Activated CD4-positive, alpha-beta memory T cell treated with anti-CD3 and anti-CD28 coated beads, Interleukin-2, amount 10 ng/mL, durations not matched to agents 7 days and 5 days (primary cell): ENCODE results near the gene NF2. TPM values are rescaled to one million over a fixed set of nuclear protein-coding genes. Genes with fewer than 3 reads are reported as not detected.

Source experiments
- CTCF ChIA-PET: fragments of 350-600 bp; sonication (Branson Sonifier 250); formaldehyde crosslinking; loops from one replicate; lab custom pipeline; 2021; ENCODE audit warnings: antibody characterized with exemption, inconsistent platforms; lab: Charles Lee
- POLR2A ChIA-PET: fragments of 350-600 bp; sonication (Branson Sonifier 250); formaldehyde crosslinking; loops from one replicate; lab custom pipeline; 2021; ENCODE audit warnings: antibody characterized with exemption; lab: Charles Lee
- DNase-seq: peaks from one replicate; pipeline ENCODE4 v3.0.0-alpha.2; 2020
- H3K27ac Mint-ChIP-seq: one replicate; pipeline ENCODE4 v1.8.0; 2021; ENCODE audit warnings: mild to moderate bottlenecking, mixed read lengths
- H3K27me3 Mint-ChIP-seq: one replicate; pipeline ENCODE4 v1.8.0; 2021; ENCODE audit warnings: mixed read lengths
- H3K36me3 Mint-ChIP-seq: one replicate; pipeline ENCODE4 v1.8.0; 2021; ENCODE audit warnings: low read depth, mixed read lengths
- H3K4me1 Mint-ChIP-seq: one replicate; pipeline ENCODE4 v1.8.0; 2021; ENCODE audit warnings: mixed read lengths
- H3K4me3 Mint-ChIP-seq: one replicate; pipeline ENCODE4 v1.8.0; 2021; ENCODE audit warnings: mild to moderate bottlenecking, mixed read lengths
- H3K9me3 Mint-ChIP-seq: one replicate; pipeline ENCODE4 v1.8.0; 2021; ENCODE audit warnings: mixed read lengths
- total RNA-seq, 2 experiments: library from RNA; stranded (reverse); gene quantifications; one replicate each; pipeline ENCODE4 v1.2.3, GENCODE V29; 2021

NF2 gene
- total RNA-seq, 2 experiments from 2014 or later, result 58.2 to 60.1 TPM

DNA sequence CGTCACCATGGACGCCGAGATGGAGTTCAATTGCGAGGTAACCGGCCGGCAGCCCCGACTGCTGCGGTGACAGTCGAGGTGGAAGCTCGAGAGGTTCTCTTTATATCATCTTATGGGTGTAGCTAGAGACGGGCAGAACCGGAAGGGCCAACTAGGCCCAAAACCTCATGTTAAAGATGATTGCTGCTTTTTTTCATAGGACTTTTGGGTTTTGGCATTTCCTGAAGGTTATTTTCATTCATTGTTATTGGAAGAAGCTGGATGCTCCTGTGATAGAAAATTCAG, 585 bp downstream of the NF2 start:
- peaks cover 26% of the 10 kb centered on the region for H3K4me1 Mint-ChIP-seq
- POLR2A ChIA-PET, result interaction anchor here (0.7 to 2.4 kb wide), 19 partner anchors 10 to 1364 kb away, joined by 3 to 24 read pairs (median 5); partner anchors contain the start of genes AP1B1, ASCC2, MORC2 and THOC5
- DNase-seq, result peak; percentile 61
- CTCF ChIA-PET, result interaction anchor here (1.0 to 3.5 kb wide), 8 partner anchors 12 to 489 kb away, joined by 3 to 26 read pairs (median 7); partner anchors contain the start of gene THOC5
- peak overlapping the region; percentile 83 for H3K27ac Mint-ChIP-seq
- H3K4me3 Mint-ChIP-seq, result peak overlapping the region; percentile 78
- H3K36me3 Mint-ChIP-seq, result peaks cover 22% of the 10 kb centered on the region
- no peaks in the 10 kb centered on the region for H3K27me3 Mint-ChIP-seq
- H3K9me3 Mint-ChIP-seq, result no peaks in the 10 kb centered on the region

DNA sequence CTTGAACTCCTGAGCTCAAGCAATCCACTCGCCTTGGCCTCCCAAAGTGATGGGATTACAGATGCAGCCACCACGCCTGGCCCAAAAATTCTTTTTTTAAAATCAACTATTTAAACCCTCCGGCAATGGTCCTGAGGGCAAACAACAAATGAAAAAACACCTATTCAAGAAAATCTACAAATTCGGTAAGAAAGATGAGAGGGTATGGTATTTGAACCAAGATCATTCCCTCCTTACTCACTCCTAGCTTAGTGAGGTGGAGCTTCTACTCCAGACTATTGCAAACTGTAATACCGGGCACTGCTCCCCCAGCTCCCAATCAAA, 2.1 kb downstream of the NF2 start:
- no peak for DNase-seq
- Mint-ChIP-seq H3K4me3 (peak overlapping the region; percentile 78), H3K36me3 (peaks cover 29% of the 10 kb centered on the region), H3K9me3 (peaks cover 1% of the 10 kb centered on the region), H3K4me1 (peaks cover 27% of the 10 kb centered on the region), H3K27me3 (no peaks in the 10 kb centered on the region), H3K27ac (peak overlapping the region; percentile 83)
- POLR2A ChIA-PET, result interaction anchor here (0.8 to 2.4 kb wide), 9 partner anchors 8 to 819 kb away, joined by 3 to 24 read pairs (median 4); partner anchors contain the start of genes AP1B1, ASCC2, THOC5 and UQCR10
- CTCF ChIA-PET, result interaction anchor here (0.6 to 3.5 kb wide), 7 partner anchors 15 to 31 kb away, joined by 3 to 26 read pairs (median 5); no protein-coding TSS in a partner anchor

DNA sequence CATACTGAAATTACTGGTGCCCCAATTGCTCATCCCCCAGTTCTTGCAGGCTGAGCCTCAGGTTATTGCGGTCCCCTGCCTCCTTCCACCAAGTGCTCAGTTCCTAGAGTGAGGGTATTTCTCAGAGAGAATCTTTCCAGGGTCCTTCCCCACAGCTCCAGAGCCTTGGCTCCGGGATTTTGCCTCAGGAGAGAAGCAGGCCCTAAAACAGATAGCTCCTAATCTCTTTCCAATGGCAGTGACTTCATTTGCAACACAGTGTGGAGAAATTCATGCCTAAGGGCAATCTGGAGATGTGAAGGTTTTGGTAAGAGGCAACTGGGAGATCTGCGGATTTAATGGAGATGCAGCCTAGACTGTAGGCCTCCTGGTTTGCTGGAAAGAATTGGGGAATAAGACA, 2.9 kb downstream of the NF2 start:
- CTCF ChIA-PET, result interaction anchor here (0.6 to 3.5 kb wide), 4 partner anchors 16 to 30 kb away, joined by 3 to 26 read pairs (median 12); no protein-coding TSS in a partner anchor
- no peak for DNase-seq
- Mint-ChIP-seq H3K4me3 (peak overlapping the region; percentile 78), H3K27me3 (no peaks in the 10 kb centered on the region), H3K9me3 (peaks cover 1% of the 10 kb centered on the region), H3K4me1 (peaks cover 27% of the 10 kb centered on the region), H3K27ac (no peak overlapping the region), H3K36me3 (peaks cover 31% of the 10 kb centered on the region)
- POLR2A ChIA-PET, result interaction anchor here (0.8 to 1.6 kb wide), 6 partner anchors 9 to 232 kb away, joined by 3 to 4 read pairs (median 3); partner anchors contain the start of genes AP1B1 and ASCC2

GRCh38 chr22:29607426-29607825, 4.0 kb downstream of the NF2 start:
- no peak for DNase-seq
- Mint-ChIP-seq H3K4me3 (no peak overlapping the region), H3K4me1 (peaks cover 26% of the 10 kb centered on the region), H3K36me3 (peaks cover 33% of the 10 kb centered on the region), H3K27ac (no peak overlapping the region), H3K9me3 (peaks cover 1% of the 10 kb centered on the region), H3K27me3 (no peaks in the 10 kb centered on the region)
- CTCF ChIA-PET, result interaction anchor here (1.6 kb wide), 1 partner anchor 18 kb away, joined by 6 read pairs; no protein-coding TSS in a partner anchor
- POLR2A ChIA-PET, result interaction anchor here (0.7 kb wide), 1 partner anchor 12 kb away, joined by 3 read pairs; no protein-coding TSS in a partner anchor

DNA sequence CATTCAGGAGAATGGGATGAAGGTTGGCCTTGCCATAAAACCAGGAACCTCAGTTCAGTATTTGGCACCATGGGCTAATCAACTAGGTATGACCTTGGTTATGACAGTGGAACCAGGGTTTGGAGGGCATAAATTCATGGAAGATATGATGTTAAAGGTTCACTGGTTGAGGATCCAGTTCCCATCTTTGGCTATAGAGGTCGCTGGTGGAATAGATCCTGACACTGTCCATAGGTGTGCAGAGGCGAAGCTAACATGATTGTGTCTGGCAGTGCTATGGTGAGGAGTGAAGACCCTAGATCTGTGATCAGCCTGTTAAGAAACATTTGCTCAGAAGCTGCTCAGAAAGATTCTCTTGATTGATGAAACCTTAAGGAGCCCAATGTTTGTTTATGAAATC, 5.7 kb downstream of the NF2 start:
- Mint-ChIP-seq H3K4me3 (no peak overlapping the region), H3K27ac (no peak overlapping the region), H3K4me1 (peaks cover 22% of the 10 kb centered on the region), H3K9me3 (peaks cover 1% of the 10 kb centered on the region), H3K27me3 (no peaks in the 10 kb centered on the region), H3K36me3 (peaks cover 33% of the 10 kb centered on the region)
- no peak for DNase-seq
- ChIA-PET POLR2A (no interaction called here), CTCF (no interaction called here)

DNA sequence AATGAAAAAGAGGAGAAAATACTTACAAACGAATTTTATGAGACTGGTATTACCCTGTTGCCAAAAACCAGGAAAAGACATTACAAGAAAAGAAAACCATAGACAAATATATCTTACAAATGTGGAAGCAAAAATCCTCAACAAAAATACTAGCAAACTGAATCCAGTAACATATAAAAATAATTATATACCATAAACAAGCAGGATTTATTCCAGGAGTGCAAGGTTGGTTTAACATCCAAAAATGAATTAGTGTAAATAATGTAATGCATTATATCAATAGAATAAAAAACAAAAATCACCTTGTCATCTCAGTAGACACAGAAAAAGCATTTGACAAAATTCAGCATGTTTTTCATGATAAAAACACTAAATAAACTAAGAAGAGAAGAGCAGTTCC, 7.3 kb downstream of the NF2 start:
- peaks cover 12% of the 10 kb centered on the region for H3K4me1 Mint-ChIP-seq
- no peak overlapping the region for H3K4me3 Mint-ChIP-seq
- CTCF ChIA-PET, result no interaction called here
- no peak overlapping the region for H3K27ac Mint-ChIP-seq
- DNase-seq, result no peak
- H3K36me3 Mint-ChIP-seq, result peaks cover 29% of the 10 kb centered on the region
- H3K9me3 Mint-ChIP-seq, result peaks cover 1% of the 10 kb centered on the region
- POLR2A ChIA-PET, result no interaction called here
- no peaks in the 10 kb centered on the region for H3K27me3 Mint-ChIP-seq

GRCh38 chr22:29615705-29616327, 12.4 kb downstream of the NF2 start:
- CTCF ChIA-PET, result interaction anchor here (1.6 kb wide), 1 partner anchor 11 kb away, joined by 4 read pairs; no protein-coding TSS in a partner anchor
- POLR2A ChIA-PET, result interaction anchor here (0.7 kb wide), 1 partner anchor 12 kb away, joined by 4 read pairs; no protein-coding TSS in a partner anchor
- peaks cover 17% of the 10 kb centered on the region for H3K4me1 Mint-ChIP-seq
- no peak for DNase-seq
- no peak overlapping the region for H3K27ac Mint-ChIP-seq
- no peaks in the 10 kb centered on the region for H3K27me3 Mint-ChIP-seq
- H3K36me3 Mint-ChIP-seq, result peaks cover 2% of the 10 kb centered on the region
- H3K4me3 Mint-ChIP-seq, result no peak overlapping the region
- no peaks in the 10 kb centered on the region for H3K9me3 Mint-ChIP-seq

DNA sequence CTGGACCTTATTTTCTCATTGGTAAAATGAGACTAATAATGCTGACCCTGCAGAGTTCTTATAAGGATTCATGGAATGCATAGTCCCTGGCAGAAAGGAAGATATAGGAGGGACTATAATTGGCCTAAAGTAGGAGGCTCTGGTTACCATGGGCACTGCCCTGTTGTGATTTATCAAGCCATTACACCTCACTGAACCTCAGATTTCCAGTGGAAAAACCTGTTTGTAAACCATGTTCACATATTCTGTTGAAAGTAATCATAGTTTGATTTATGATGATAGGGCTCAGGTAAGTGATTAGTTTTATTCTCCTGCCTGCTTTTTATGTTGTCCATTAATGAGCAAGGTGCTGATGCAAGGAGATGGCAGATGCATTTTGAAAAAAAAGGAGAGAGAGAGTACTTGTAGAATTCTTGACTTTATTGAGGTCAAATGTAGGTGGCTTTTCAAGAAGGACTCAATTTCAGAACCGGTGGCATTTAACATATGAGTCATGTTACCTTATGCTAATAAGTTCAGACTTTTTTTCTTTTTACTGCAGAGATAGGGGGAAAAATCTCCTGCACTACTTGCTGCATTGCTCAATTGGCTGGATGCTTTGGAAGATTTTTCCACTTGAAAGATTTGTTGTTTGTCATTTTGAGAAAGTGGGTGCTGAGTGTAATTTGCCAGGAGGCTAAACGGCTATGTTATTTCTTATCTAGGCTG, 14.6 kb downstream of the NF2 start:
- ChIA-PET CTCF (interaction anchor here (1.4 kb wide), 1 partner anchor 8 kb away, joined by 8 read pairs; no protein-coding TSS in a partner anchor), POLR2A (interaction anchor here (0.7 kb wide), 1 partner anchor 12 kb away, joined by 4 read pairs; no protein-coding TSS in a partner anchor)
- Mint-ChIP-seq H3K36me3 (no peaks in the 10 kb centered on the region), H3K9me3 (no peaks in the 10 kb centered on the region), H3K27ac (no peak overlapping the region), H3K4me1 (peaks cover 29% of the 10 kb centered on the region), H3K4me3 (no peak overlapping the region), H3K27me3 (no peaks in the 10 kb centered on the region)
- DNase-seq, result no peak

GRCh38 chr22:29621761-29622526, 18.5 kb downstream of the NF2 start:
- Mint-ChIP-seq H3K4me1 (peaks cover 62% of the 10 kb centered on the region), H3K27ac (no peak overlapping the region), H3K36me3 (no peaks in the 10 kb centered on the region), H3K27me3 (no peaks in the 10 kb centered on the region), H3K9me3 (no peaks in the 10 kb centered on the region), H3K4me3 (no peak overlapping the region)
- ChIA-PET POLR2A (no interaction called here), CTCF (interaction anchor here (0.7 to 1.2 kb wide), 3 partner anchors 14 to 115 kb away, joined by 3 to 4 read pairs (median 4); no protein-coding TSS in a partner anchor)
- DNase-seq, result no peak

- Mint-ChIP-seq H3K9me3 (no peaks in the 10 kb centered on the region), H3K27ac (peak overlapping the region; percentile 58), H3K36me3 (no peaks in the 10 kb centered on the region), H3K27me3 (no peaks in the 10 kb centered on the region), H3K4me3 (no peak overlapping the region), H3K4me1 (peaks cover 56% of the 10 kb centered on the region)
- ChIA-PET POLR2A (interaction anchor here (1.0 to 1.8 kb wide), 4 partner anchors 17 to 69 kb away, joined by 3 to 8 read pairs (median 4); partner anchors contain the start of gene THOC5), CTCF (interaction anchor here (0.7 to 1.7 kb wide), 6 partner anchors 13 to 466 kb away, joined by 3 to 7 read pairs (median 4); no protein-coding TSS in a partner anchor)
- DNase-seq, result no peak
Measured at GRCh38 chr22:29623059-29623458, 19.6 kb downstream of the NF2 start.

DNA sequence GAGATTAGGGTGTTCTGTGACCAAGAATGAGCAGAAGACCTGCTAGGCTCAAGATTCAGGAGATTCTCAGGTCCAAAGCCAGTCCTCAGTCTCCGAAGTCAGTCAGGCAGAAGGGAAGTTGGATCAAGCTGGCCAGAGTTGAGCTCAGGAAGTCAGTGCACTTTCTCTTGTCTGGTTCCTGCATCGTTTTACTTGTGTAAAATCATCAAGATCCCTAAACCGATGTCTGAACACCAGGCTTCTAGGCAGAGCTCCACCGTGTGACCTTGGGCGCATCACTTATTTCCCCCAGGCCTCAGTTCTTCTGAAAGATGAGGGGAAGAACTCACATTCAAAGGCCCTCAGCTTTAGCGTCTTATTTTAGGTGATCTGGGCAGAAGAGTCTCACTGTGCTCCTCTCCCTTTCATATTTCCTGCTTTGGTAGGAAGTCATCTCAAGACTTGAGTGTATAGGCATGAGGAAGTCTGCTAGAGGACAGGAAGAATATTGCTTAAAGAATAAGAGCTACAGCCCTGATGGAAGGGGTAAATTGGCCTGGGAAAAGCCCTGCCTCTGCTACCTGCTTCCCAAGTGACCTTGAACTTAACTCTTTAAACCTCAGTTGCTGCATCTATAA, 20.2 kb downstream of the NF2 start:
- Mint-ChIP-seq H3K9me3 (no peaks in the 10 kb centered on the region), H3K36me3 (peaks cover 3% of the 10 kb centered on the region), H3K27me3 (no peaks in the 10 kb centered on the region), H3K27ac (peak overlapping the region; percentile 58), H3K4me3 (no peak overlapping the region), H3K4me1 (peaks cover 54% of the 10 kb centered on the region)
- DNase-seq, result no peak
- CTCF ChIA-PET, result interaction anchor here (0.8 to 1.7 kb wide), 7 partner anchors 9 to 465 kb away, joined by 3 to 6 read pairs (median 3); no protein-coding TSS in a partner anchor
- POLR2A ChIA-PET, result interaction anchor here (1.0 to 1.8 kb wide), 4 partner anchors 18 to 70 kb away, joined by 3 to 8 read pairs (median 4); partner anchors contain the start of gene THOC5
